DND-41 (cell line): ENCODE measurements around the gene SLC25A26.

Experiments used
- CTCF ChIP-seq: IDR thresholded peaks from 2 replicates; pipeline ENCODE4 v1.5.1; 2012; ENCODE audit warnings: borderline replicate concordance, low read length, moderate library complexity, mild to moderate bottlenecking; ENCODE audit not compliant: poor library complexity, severe bottlenecking; ENCODE audit errors: extremely low read depth
- EZH2 ChIP-seq: IDR thresholded peaks from 3 replicates; pipeline ENCODE4 v1.6.1; 2012; ENCODE audit warnings: borderline replicate concordance, low read depth, mild to moderate bottlenecking, moderate library complexity, low read length, inconsistent platforms; ENCODE audit not compliant: severe bottlenecking

GRCh38 chr3:66178206-66178605 lies 42.6 kb upstream of the SLC25A26 start:
- TF ChIP-seq CTCF (no peak), EZH2 (no peak)
